Endodermal cell (in vitro differentiated cells): ENCODE data around the gene PTPRN2. TPM values are rescaled to one million over a fixed set of nuclear protein-coding genes. Genes with fewer than 3 reads are reported as not detected.

ENCODE experiments used
- DNase-seq: peaks from one replicate; pipeline ENCODE4 v3.0.0-alpha.2; 2017
- H3K27ac ChIP-seq: 2 replicates; pipeline ENCODE4 v1.5.1; 2013; ENCODE audit warnings: mild to moderate bottlenecking, low read depth, low read length, moderate library complexity
- H3K27me3 ChIP-seq: 2 replicates; pipeline ENCODE4 v1.6.1; 2013; ENCODE audit warnings: mild to moderate bottlenecking, low read length, moderate library complexity; ENCODE audit not compliant: insufficient read depth, control insufficient read depth, poor library complexity, severe bottlenecking
- H3K36me3 ChIP-seq: 2 replicates; pipeline ENCODE4 v1.7.0; 2013; ENCODE audit warnings: mild to moderate bottlenecking, low read length, moderate library complexity; ENCODE audit not compliant: control insufficient read depth, insufficient read depth
- H3K4me1 ChIP-seq: one replicate; pipeline ENCODE4 v1.7.0; 2013; ENCODE audit warnings: low read length; ENCODE audit not compliant: control insufficient read depth, insufficient read depth
- H3K4me3 ChIP-seq: 2 replicates; pipeline ENCODE4 v1.5.1; 2013; ENCODE audit warnings: mild to moderate bottlenecking, low read length, moderate library complexity
- H3K9ac ChIP-seq: 2 replicates; pipeline ENCODE4 v1.6.1; 2013; ENCODE audit warnings: mild to moderate bottlenecking, low read length, moderate library complexity; ENCODE audit not compliant: poor library complexity, severe bottlenecking; ENCODE audit errors: extremely low read depth
- H3K9me3 ChIP-seq: 2 replicates; pipeline ENCODE4 v1.6.1; 2013; ENCODE audit warnings: mild to moderate bottlenecking, low read length, moderate library complexity; ENCODE audit not compliant: control insufficient read depth
- H3K27ac Mint-ChIP-seq: 2 replicates; pipeline ENCODE4 v1.8.0; 2020; ENCODE audit warnings: mixed read lengths
- H3K27me3 Mint-ChIP-seq: 2 replicates; pipeline ENCODE4 v1.8.0; 2021; ENCODE audit warnings: mild to moderate bottlenecking, mixed read lengths; ENCODE audit not compliant: insufficient read depth
- H3K36me3 Mint-ChIP-seq: 2 replicates; pipeline ENCODE4 v1.8.0; 2020; ENCODE audit warnings: low read depth, mixed read lengths
- H3K4me1 Mint-ChIP-seq: 2 replicates; pipeline ENCODE4 v1.8.0; 2020; ENCODE audit warnings: mixed read lengths
- H3K4me3 Mint-ChIP-seq: 2 replicates; pipeline ENCODE4 v1.8.0; 2020; ENCODE audit warnings: mild to moderate bottlenecking, moderate library complexity, mixed read lengths
- H3K9me3 Mint-ChIP-seq: 2 replicates; pipeline ENCODE4 v1.8.0; 2020; ENCODE audit warnings: mild to moderate bottlenecking, mixed read lengths
- CTCF ChIP-seq: fragments of 200-600 bp; sonication (generic); conservative IDR thresholded peaks from 2 replicates; pipeline ENCODE4 v1.5.0; 2021; ENCODE audit warnings: antibody characterized with exemption, mild to moderate bottlenecking
- WGBS, 2 experiments: methylation state at CpG; one replicate each; pipeline versions ENCODE4 v1.1.5 to v1.1.7; 2013; ENCODE audit warnings: missing lambda C conversion rate in 2 of 2, mixed read lengths in 1 of 2; ENCODE audit not compliant: insufficient coverage in 1 of 2, insufficient read length in 1 of 2; 5-methylcytosine and 5-hydroxymethylcytosine counted together
- total RNA-seq, 2 donors: library from RNA; stranded (reverse); fragmentation: NEBNext Ultra II Directional in 1 of 2; extraction: Animal tissue kit (Norgen Biotek cat#: 25700) in 1 of 2; gene quantifications; 2 replicates in 1 of 2; 3 replicates in 1 of 2; pipeline ENCODE4 v1.2.1, GENCODE V29; 2021

Gene PTPRN2
- total RNA-seq, 2 donors from 2014 or later = 0.69 to 1.2 TPM

- H3K9ac ChIP-seq = no peak overlapping the region
- Mint-ChIP-seq H3K9me3 (peaks cover 11% of the 10 kb centered on the region), H3K4me1 (no peaks in the 10 kb centered on the region), H3K36me3 (no peaks in the 10 kb centered on the region), H3K4me3 (no peak overlapping the region), H3K27ac (no peak overlapping the region), H3K27me3 (no peaks in the 10 kb centered on the region)
- no peaks in the 10 kb centered on the region for H3K27me3 ChIP-seq
- no peaks in the 10 kb centered on the region for H3K4me1 ChIP-seq
- H3K9me3 ChIP-seq = peaks cover 68% of the 10 kb centered on the region
- no peak for DNase-seq
- H3K27ac ChIP-seq = no peak overlapping the region
- TF ChIP-seq CTCF = no peak
- WGBS, 2 experiments = 73 to 80% methylated on average over 12 to 18 of the region's 18 CpGs
- H3K36me3 ChIP-seq = no peaks in the 10 kb centered on the region
- H3K4me3 ChIP-seq = no peak overlapping the region
These were observed 214.0 kb downstream of the PTPRN2 start for GRCh38 chr7:158373476-158374133.

GRCh38 chr7:158372400-158373342 is 215.0 kb downstream of the PTPRN2 start:
- Histone ChIP-seq H3K27me3 (no peaks in the 10 kb centered on the region), H3K4me1 (no peaks in the 10 kb centered on the region), H3K36me3 (no peaks in the 10 kb centered on the region), H3K9me3 (peaks cover 72% of the 10 kb centered on the region), H3K4me3 (no peak overlapping the region), H3K27ac (no peak overlapping the region), H3K9ac (no peak overlapping the region)
- peaks cover 9% of the 10 kb centered on the region for H3K9me3 Mint-ChIP-seq
- no peaks in the 10 kb centered on the region for H3K4me1 Mint-ChIP-seq
- no peak overlapping the region for H3K27ac Mint-ChIP-seq
- H3K4me3 Mint-ChIP-seq = no peak overlapping the region
- no peaks in the 10 kb centered on the region for H3K27me3 Mint-ChIP-seq
- DNase-seq = no peak
- TF ChIP-seq CTCF = no peak
- 67 to 73% methylated on average over 19 to 23 of the region's 23 CpGs for WGBS, 2 experiments
- no peaks in the 10 kb centered on the region for H3K36me3 Mint-ChIP-seq

GRCh38 chr7:158371856-158372255 is 215.8 kb downstream of the PTPRN2 start:
- no peaks in the 10 kb centered on the region for H3K4me1 Mint-ChIP-seq
- Histone ChIP-seq H3K9ac (no peak overlapping the region), H3K27ac (no peak overlapping the region), H3K36me3 (no peaks in the 10 kb centered on the region), H3K4me3 (no peak overlapping the region), H3K9me3 (peaks cover 80% of the 10 kb centered on the region), H3K4me1 (no peaks in the 10 kb centered on the region), H3K27me3 (no peaks in the 10 kb centered on the region)
- H3K9me3 Mint-ChIP-seq = peaks cover 3% of the 10 kb centered on the region
- no peaks in the 10 kb centered on the region for H3K36me3 Mint-ChIP-seq
- no peak overlapping the region for H3K27ac Mint-ChIP-seq
- 79 to 98% methylated on average over 8 to 17 of the region's 17 CpGs for WGBS, 2 experiments
- TF ChIP-seq CTCF = no peak
- DNase-seq = no peak
- no peaks in the 10 kb centered on the region for H3K27me3 Mint-ChIP-seq
- no peak overlapping the region for H3K4me3 Mint-ChIP-seq
